ENCODE results near the gene TPPP2. TPM values are rescaled to one million over a fixed set of nuclear protein-coding genes. Genes with fewer than 3 reads are reported as not detected.
A peak's percentile ranks its signal among the peaks of the same experiment; 100 is the strongest.

TPPP2 gene
- total and polyA plus RNA-seq, 2 donors (not counting 1 experiment from before 2014, with no cell fraction given), result not detected

GRCh38 chr14:21011136-21011535 lies 18.9 kb upstream of the TPPP2 start:
- no peak overlapping the region for H2AFZ ChIP-seq (ENCODE audit: insufficient read depth, low read depth, low read length, poor library complexity, severe bottlenecking)
- peaks cover 28% of the 10 kb centered on the region for H3K27me3 Mint-ChIP-seq
- H3K4me1 Mint-ChIP-seq, result no peaks in the 10 kb centered on the region
- no peak overlapping the region for H3K4me3 ChIP-seq (ENCODE audit: control extremely low read depth in 1 of 5, extremely low read depth in 1 of 5, insufficient read depth in 1 of 5, low read depth in 2 of 5, low read length in 4 of 5)
- TF ChIP-seq CTCF (IDR thresholded peaks at IDR 0.05) (no peak), EZH2 (IDR thresholded peaks at IDR 0.05; ENCODE audit: borderline replicate concordance, insufficient read depth, low read depth, low read length, poor library complexity, severe bottlenecking) (no peak)
- H3K79me2 ChIP-seq (ENCODE audit: control insufficient read depth, insufficient read depth, low read length), result no peaks in the 10 kb centered on the region
- intact Hi-C loops (cut with micrococcal nuclease), result loop anchor here (5.0 kb wide), 1 partner anchor 546 kb away; no protein-coding TSS in a partner anchor
- H3K9me3 ChIP-seq (ENCODE audit: control extremely low read depth in 1 of 3, control insufficient read depth in 2 of 3, insufficient read depth in 1 of 3, low read length in 2 of 3), result no peaks in the 10 kb centered on the region
- H3K36me3 ChIP-seq (replicated peaks in 1 of 2; ENCODE audit: control extremely low read depth in 1 of 2, control insufficient read depth in 1 of 2, extremely low read depth in 1 of 2, insufficient read depth in 2 of 2, low read length in 1 of 2), result no peaks in the 10 kb centered on the region
- ATAC-seq (ENCODE audit: low read depth), result no peak
- no peak overlapping the region for H3K9ac ChIP-seq (ENCODE audit: low read length)
- no peak overlapping the region for H3K4me3 Mint-ChIP-seq
- H3K27ac Mint-ChIP-seq, result no peak overlapping the region
- H3K4me1 ChIP-seq (ENCODE audit: control insufficient read depth in 2 of 2, insufficient read depth in 2 of 2, low read length in 2 of 2), result no peaks in the 10 kb centered on the region
- POLR2A ChIA-PET, result no interaction called here
- no peak overlapping the region for H3K4me2 ChIP-seq (replicated peaks; ENCODE audit: low read depth, low read length, poor library complexity, severe bottlenecking)
- no peaks in the 10 kb centered on the region for H3K9me3 Mint-ChIP-seq (ENCODE audit: insufficient read depth)
- WGBS (ENCODE audit: insufficient coverage), result no CpG with 5 or more reads among the region's 1 CpG
- H3K27me3 ChIP-seq (replicated peaks in 1 of 4; ENCODE audit: control extremely low read depth in 1 of 4, control insufficient read depth in 3 of 4, insufficient read depth in 4 of 4, low read length in 3 of 4), result peaks cover 0 to 11% (median 2%) of the 10 kb centered on the region in 4 experiments
- no peak for DNase-seq
- CTCF ChIA-PET, result interaction anchor here (1.3 to 15.1 kb wide), 6 partner anchors 10 to 94 kb away, joined by 4 to 348 read pairs (median 89); partner anchors contain the start of genes RNASE7, TMEM253 and ZNF219
- H4K20me1 ChIP-seq (ENCODE audit: control insufficient read depth, insufficient read depth, low read length, poor library complexity, severe bottlenecking), result no peaks in the 10 kb centered on the region
- no peak overlapping the region for H3K27ac ChIP-seq (ENCODE audit: low read length in 2 of 2)

GRCh38 chr14:21014761-21015190 lies 15.2 kb upstream of the TPPP2 start:
- no peak overlapping the region for H3K9ac ChIP-seq (ENCODE audit: low read length)

More at GRCh38 chr14:21014761-21015190, 15.2 kb upstream of the TPPP2 start:
- ChIA-PET CTCF (interaction anchor here (0.6 to 15.1 kb wide), 39 partner anchors 9 to 544 kb away, joined by 3 to 348 read pairs (median 6); partner anchors contain the start of genes ARHGEF40, NDRG2, RNASE13 and RNASE7), POLR2A (interaction anchor here (0.6 to 1.9 kb wide), 3 partner anchors 25 to 90 kb away, joined by 3 to 10 read pairs (median 3); no protein-coding TSS in a partner anchor)
- ATAC-seq (ENCODE audit: low read depth) (peak; percentile 83), DNase-seq (peak; percentile 86)
- no peak for TF ChIP-seq EZH2 (IDR thresholded peaks at IDR 0.05; ENCODE audit: borderline replicate concordance, insufficient read depth, low read depth, low read length, poor library complexity, severe bottlenecking)
- TF ChIP-seq CTCF (IDR thresholded peaks at IDR 0.05), result peak; percentile 92
- Histone ChIP-seq H3K4me3 (ENCODE audit: control extremely low read depth in 1 of 5, extremely low read depth in 1 of 5, insufficient read depth in 1 of 5, low read depth in 2 of 5, low read length in 4 of 5) (no peak overlapping the region), H3K36me3 (replicated peaks in 1 of 2; ENCODE audit: control extremely low read depth in 1 of 2, control insufficient read depth in 1 of 2, extremely low read depth in 1 of 2, insufficient read depth in 2 of 2, low read length in 1 of 2) (no peaks in the 10 kb centered on the region), H3K27me3 (replicated peaks in 1 of 4; ENCODE audit: control extremely low read depth in 1 of 4, control insufficient read depth in 3 of 4, insufficient read depth in 4 of 4, low read length in 3 of 4) (peaks cover 0 to 11% (median 2%) of the 10 kb centered on the region in 4 experiments), H4K20me1 (ENCODE audit: control insufficient read depth, insufficient read depth, low read length, poor library complexity, severe bottlenecking) (no peaks in the 10 kb centered on the region), H3K27ac (ENCODE audit: low read length in 2 of 2) (no peak overlapping the region), H3K4me2 (replicated peaks; ENCODE audit: low read depth, low read length, poor library complexity, severe bottlenecking) (no peak overlapping the region), H3K79me2 (ENCODE audit: control insufficient read depth, insufficient read depth, low read length) (no peaks in the 10 kb centered on the region), H3K9me3 (ENCODE audit: control extremely low read depth in 1 of 3, control insufficient read depth in 2 of 3, insufficient read depth in 1 of 3, low read length in 2 of 3) (no peaks in the 10 kb centered on the region), H3K4me1 (ENCODE audit: control insufficient read depth in 2 of 2, insufficient read depth in 2 of 2, low read length in 2 of 2) (no peaks in the 10 kb centered on the region), H2AFZ (ENCODE audit: insufficient read depth, low read depth, low read length, poor library complexity, severe bottlenecking) (no peak overlapping the region)
- Mint-ChIP-seq H3K9me3 (ENCODE audit: insufficient read depth) (no peaks in the 10 kb centered on the region), H3K4me1 (no peaks in the 10 kb centered on the region), H3K4me3 (no peak overlapping the region), H3K27ac (no peak overlapping the region), H3K27me3 (peaks cover 35% of the 10 kb centered on the region)
- intact Hi-C loops (cut with micrococcal nuclease), result loop anchor here (1.0 to 5.0 kb wide), 5 partner anchors 26 to 543 kb away; no protein-coding TSS in a partner anchor
- WGBS (ENCODE audit: insufficient coverage), result 0% methylated on average over 1 of the region's 4 CpGs

Measured in B cell (primary cell).